GM12878 (cell line): ENCODE data around the gene TFAP2E. TPM values are rescaled to one million over a fixed set of nuclear protein-coding genes. Genes with fewer than 3 reads are reported as not detected.

Experiments
- ATF2 ChIP-seq: IDR thresholded peaks from 2 replicates; pipeline ENCODE4 v1.6.1; 2012; ENCODE audit warnings: low read length, inconsistent platforms
- BCLAF1 ChIP-seq: fragments of 450-650 bp; IDR thresholded peaks from 2 replicates; pipeline ENCODE4 v1.6.1; 2017; ENCODE audit warnings: antibody characterized with exemption, mild to moderate bottlenecking, moderate library complexity
- CHD4 ChIP-seq: fragments of 200-600 bp; sonication (generic); IDR thresholded peaks from 2 replicates; pipeline ENCODE4 v1.6.1; 2016; ENCODE audit warnings: mild to moderate bottlenecking
- CUX1 ChIP-seq: IDR thresholded peaks from 2 replicates; pipeline ENCODE4 v1.6.1; 2012; ENCODE audit warnings: improper control_type of control experiment, low read depth, low read length; ENCODE audit not compliant: insufficient replicate concordance
- EED ChIP-seq: sonication (generic); IDR thresholded peaks from 2 replicates; pipeline ENCODE4 v1.6.1; 2016; ENCODE audit warnings: antibody characterized with exemption, low read depth
- JUNB ChIP-seq: IDR thresholded peaks from 2 replicates; pipeline ENCODE4 v1.6.1; 2016; ENCODE audit warnings: antibody characterized with exemption, mild to moderate bottlenecking
- JUND ChIP-seq: IDR thresholded peaks from 2 replicates; pipeline ENCODE4 v1.6.1; 2012; ENCODE audit warnings: low read depth, mild to moderate bottlenecking, low read length, improper control_type of control experiment, moderate library complexity
- KDM1A ChIP-seq: fragments of 200-600 bp; sonication (generic); IDR thresholded peaks from 2 replicates; pipeline ENCODE4 v1.6.1; 2016; ENCODE audit warnings: borderline replicate concordance
- LARP7 ChIP-seq: fragments of 450-650 bp; IDR thresholded peaks from 2 replicates; pipeline ENCODE4 v1.6.1; 2017; ENCODE audit warnings: mild to moderate bottlenecking
- RELA ChIP-seq: fragments of 450-650 bp; IDR thresholded peaks from 2 replicates; pipeline ENCODE4 v1.8.0; 2014; ENCODE audit warnings: borderline replicate concordance; ENCODE audit not compliant: partially characterized antibody
- SPI1 ChIP-seq: IDR thresholded peaks from 2 replicates; pipeline ENCODE4 v1.6.1; 2011; ENCODE audit warnings: low read depth, mild to moderate bottlenecking, low read length, moderate library complexity, borderline replicate concordance; ENCODE audit not compliant: insufficient read depth
- STAT3 ChIP-seq: IDR thresholded peaks from 2 replicates; pipeline ENCODE4 v1.6.1; 2011; ENCODE audit warnings: low read depth, low read length, improper control_type of control experiment
- TAF1 ChIP-seq: IDR thresholded peaks from 2 replicates; pipeline ENCODE4 v1.6.1; 2011; ENCODE audit warnings: mild to moderate bottlenecking, low read depth, low read length, borderline replicate concordance
- YBX1 ChIP-seq: fragments of 450-650 bp; IDR thresholded peaks from 2 replicates; pipeline ENCODE4 v1.6.1; 2016; ENCODE audit warnings: antibody characterized with exemption
- ZNF217 ChIP-seq: fragments of 450-650 bp; IDR thresholded peaks from 2 replicates; pipeline ENCODE4 v1.6.1; 2017; ENCODE audit warnings: antibody characterized with exemption, mild to moderate bottlenecking
- ZNF622 ChIP-seq: fragments of 450-650 bp; IDR thresholded peaks from 2 replicates; pipeline ENCODE4 v1.6.1; 2017; ENCODE audit warnings: mild to moderate bottlenecking, inconsistent platforms
- ZNF687 ChIP-seq: fragments of 450-650 bp; IDR thresholded peaks from 2 replicates; pipeline ENCODE4 v1.6.1; 2017; ENCODE audit warnings: mild to moderate bottlenecking, moderate library complexity
- polyA plus RNA-seq, 11 experiments: library from polyadenylated mRNA; depleted of rRNA in 4 of 11; unstranded in 6 of 11; stranded (reverse) in 5 of 11; fragments of >200 nt; fragmentation: Nextera tagmentation in 4 of 11; fragmentation: Illumina TruSeq in 1 of 11; extraction: Ambion mirVana in 4 of 11; extraction: Trizol in 1 of 11; gene quantifications; 1 replicate in 1 of 11; 2 replicates in 10 of 11; pipeline versions ENCODE4 v1.2.1 to v1.2.3, GENCODE V29; 2011 to 2016; ENCODE audit warnings: inconsistent platforms in 2 of 11, missing spikeins in 2 of 11, low read depth in 1 of 11
- total RNA-seq, 4 experiments: library from RNA; depleted of rRNA in 3 of 4; stranded (reverse); fragments of >200 nt in 3 of 4; fragmentation: Illumina TruSeq in 1 of 4; extraction: Trizol in 1 of 4; gene quantifications; 2 replicates each; pipeline versions ENCODE4 v1.2.1 to v1.2.3, GENCODE V29; 2013 to 2021

Gene TFAP2E
- total and polyA plus RNA-seq, 10 of the 15 experiments (the other 5 are each of a cell fraction or from before 2014, with no cell fraction given) = 0.10 to 1.1 (median 0.43) TPM

GRCh38 chr1:35557611-35558373, 15.3 kb upstream of the TFAP2E start, which contains the start of gene NCDN (continued):
- TF ChIP-seq EED (no peak), BCLAF1 (no peak), YBX1 (0 out of 2 replicates have a peak, but pooled peaks have one; percentile 44), KDM1A (no peak), CHD4 (no peak), SPI1 (no peak), ZNF687 (no peak), STAT3 (no peak), JUND (no peak), CUX1 (no peak), JUNB (no peak), ATF2 (no peak), ZNF622 (no peak), RELA (peak; percentile 63), ZNF217 (peak; percentile 69; the same call in 1 of the 2 replicates), TAF1 (peak; percentile 86), LARP7 (peak; percentile 50)
